GM18505 (cell line): ENCODE measurements around the gene LIX1.

Experiments used
- ATAC-seq: cut with Tn5 transposase; IDR thresholded peaks from one replicate; pipeline ENCODE4 v1.9.1; 2021; ENCODE audit not compliant: unreplicated experiment
- POLR2A ChIP-seq: IDR thresholded peaks from 4 replicates; pipeline ENCODE4 v1.6.1; 2011; ENCODE audit warnings: borderline replicate concordance; ENCODE audit not compliant: insufficient read depth, insufficient read length; ENCODE audit errors: extremely low read depth

Gene LIX1

GRCh38 chr5:97131139-97131710 lies 11.2 kb downstream of the LIX1 start:
- no peak for ATAC-seq
- TF ChIP-seq POLR2A, result no peak

- no peak for ATAC-seq
- no peak for TF ChIP-seq POLR2A
Measured at GRCh38 chr5:97127727-97128126, 14.7 kb downstream of the LIX1 start.

- no peak for ATAC-seq
Measured at GRCh38 chr5:97125125-97125683, 17.2 kb downstream of the LIX1 start.

GRCh38 chr5:97124335-97124734 lies 18.1 kb downstream of the LIX1 start:
- no peak for ATAC-seq
- no peak for TF ChIP-seq POLR2A

More at GRCh38 chr5:97125125-97125683, 17.2 kb downstream of the LIX1 start:
- TF ChIP-seq POLR2A, result no peak

- ATAC-seq, result no peak
- no peak for TF ChIP-seq POLR2A
Measured at GRCh38 chr5:97121848-97122247, 20.6 kb downstream of the LIX1 start.

GRCh38 chr5:97120195-97120594 lies 22.2 kb downstream of the LIX1 start:
- TF ChIP-seq POLR2A, result no peak
- no peak for ATAC-seq

GRCh38 chr5:97119007-97119390 lies 23.4 kb downstream of the LIX1 start:
- peak; percentile 11 for ATAC-seq

GRCh38 chr5:97118261-97119006 lies 24.0 kb downstream of the LIX1 start:
- no peak for TF ChIP-seq POLR2A
- ATAC-seq, result peak; percentile 85

More at GRCh38 chr5:97119007-97119390, 23.4 kb downstream of the LIX1 start:
- no peak for TF ChIP-seq POLR2A

- no peak for TF ChIP-seq POLR2A
Measured at GRCh38 chr5:97115932-97116331, 26.5 kb downstream of the LIX1 start.

GRCh38 chr5:97112230-97112629 lies 30.2 kb downstream of the LIX1 start:
- TF ChIP-seq POLR2A, result no peak
- ATAC-seq, result no peak

More at GRCh38 chr5:97115932-97116331, 26.5 kb downstream of the LIX1 start:
- no peak for ATAC-seq

- ATAC-seq, result no peak
- TF ChIP-seq POLR2A, result no peak
Measured at GRCh38 chr5:97111616-97112015, 30.8 kb downstream of the LIX1 start.

GRCh38 chr5:97111004-97111403 lies 31.4 kb downstream of the LIX1 start:
- no peak for ATAC-seq
- no peak for TF ChIP-seq POLR2A

GRCh38 chr5:97107318-97107717 lies 35.1 kb downstream of the LIX1 start:
- no peak for ATAC-seq
- TF ChIP-seq POLR2A, result no peak

GRCh38 chr5:97106216-97106581 lies 36.2 kb downstream of the LIX1 start:
- ATAC-seq, result no peak
- TF ChIP-seq POLR2A, result no peak
